GM21786 (cell line): Measurements from ENCODE around the gene CTAG1A.
"Not testable (repeated sequence)": the region's sequence is repeated elsewhere in the genome, so short reads cannot be mapped to it uniquely, and the experiment has no call there.

Experiments
- ATAC-seq: cut with Tn5 transposase; IDR thresholded peaks from one replicate; pipeline ENCODE4 v1.9.1; 2021; ENCODE audit not compliant: unreplicated experiment

CTAG1A gene

GRCh38 chrX:154584585-154585183 is at the start of gene CTAG1A:
CTAG1A (plus strand) TSS chrX:154585133; CDS start chrX:154585207, 74 bp downstream.
- not testable (repeated sequence) for ATAC-seq

GRCh38 chrX:154535892-154536291 is 49.0 kb upstream of the CTAG1A start:
- no peak for ATAC-seq

DNA sequence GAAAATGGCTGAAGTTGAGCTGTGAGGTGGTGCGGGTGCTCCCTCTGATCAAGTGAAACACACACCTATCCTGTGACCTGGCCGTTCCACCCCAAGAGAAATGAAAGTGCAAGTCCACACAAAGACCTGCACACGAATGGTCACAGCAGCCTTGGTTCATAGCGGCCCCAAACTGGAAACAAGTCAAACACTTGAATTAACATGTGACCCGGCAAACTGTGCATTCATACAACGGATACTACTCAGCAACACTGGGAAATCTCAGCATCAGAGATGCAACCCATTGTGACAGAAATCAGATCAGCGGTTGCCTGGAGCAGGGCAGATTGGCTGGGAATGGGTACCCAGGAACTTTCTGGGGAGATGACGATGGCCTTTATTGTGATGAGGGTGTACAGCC is 45.9 kb upstream of the CTAG1A start:
- no peak for ATAC-seq

GRCh38 chrX:154540365-154540764 is 44.6 kb upstream of the CTAG1A start:
- ATAC-seq, result not testable (repeated sequence)

GRCh38 chrX:154540897-154541535 is 43.9 kb upstream of the CTAG1A start:
- no peak for ATAC-seq

DNA sequence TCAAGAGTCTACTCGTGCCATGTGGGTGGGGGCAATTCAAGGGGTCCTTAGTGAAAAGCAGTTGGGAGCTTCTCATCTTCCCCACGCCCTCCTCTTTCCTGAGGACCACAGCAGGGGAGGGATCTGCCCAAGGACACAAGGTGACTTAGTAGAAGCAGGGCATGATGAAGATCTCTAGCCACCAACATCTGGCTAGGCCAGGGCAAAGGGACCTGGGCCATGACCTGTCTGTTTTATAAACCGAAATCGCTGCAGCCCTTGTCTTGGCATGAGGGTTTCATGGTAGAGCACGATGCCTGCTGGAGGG is 43.4 kb upstream of the CTAG1A start:
- ATAC-seq, result no peak

- no peak for ATAC-seq
Measured at GRCh38 chrX:154541896-154542722, 42.8 kb upstream of the CTAG1A start.

GRCh38 chrX:154542723-154543424 is 42.1 kb upstream of the CTAG1A start:
- ATAC-seq, result no peak

GRCh38 chrX:154545673-154546274 is 39.2 kb upstream of the CTAG1A start:
- no peak for ATAC-seq

GRCh38 chrX:154546354-154547244 is 38.3 kb upstream of the CTAG1A start, which contains the start of gene G6PD:
G6PD (minus strand) TSS chrX:154546846; CDS start chrX:154546155, 691 bp downstream.
- peak; percentile 33 for ATAC-seq

DNA sequence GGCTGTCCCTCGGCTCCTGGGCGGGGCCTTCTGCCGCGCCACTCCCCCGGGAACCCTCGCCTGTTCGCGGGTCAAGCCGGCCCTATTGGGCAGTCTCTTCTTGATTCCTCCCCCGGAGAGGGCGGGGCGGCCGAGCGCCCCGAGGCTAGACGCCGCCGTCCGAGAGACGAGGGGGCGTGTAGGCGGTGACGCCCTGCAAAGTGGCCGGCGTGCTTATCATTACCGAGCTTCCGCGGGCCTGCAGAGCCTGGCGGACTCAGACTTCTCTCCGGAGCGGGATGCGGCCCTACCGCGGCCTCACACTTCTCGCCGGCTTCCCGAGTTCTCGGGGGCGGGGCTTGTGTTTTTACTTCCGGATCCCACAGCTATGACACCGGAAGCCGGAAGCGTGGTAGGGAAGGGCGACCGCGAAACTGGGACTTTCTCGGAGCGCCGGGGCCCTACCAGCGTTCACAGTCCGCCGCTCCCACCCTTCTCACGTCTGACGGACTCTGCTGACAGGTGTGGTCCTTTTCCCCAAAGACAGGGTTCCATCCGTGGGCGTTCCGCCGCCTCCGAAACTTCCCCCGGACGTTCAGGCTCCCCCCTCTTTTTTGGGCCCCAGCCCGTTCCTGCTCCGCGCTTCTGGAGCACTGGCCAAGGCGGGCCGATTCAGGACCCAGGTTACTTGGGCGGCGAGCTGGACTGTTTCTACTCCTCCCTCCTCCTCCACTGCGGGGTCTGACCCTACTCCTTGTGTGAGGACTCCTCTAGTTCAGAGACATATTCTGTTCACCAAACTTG is 37.5 kb upstream of the CTAG1A start, which contains the start of gene IKBKG:
IKBKG (plus strand) TSS at position 376 of the 783 bp plus-strand sequence. CDS start 4,383 bp downstream, outside the sequence.
- peak; percentile 71 for ATAC-seq

GRCh38 chrX:154548028-154548316 is 37.0 kb upstream of the CTAG1A start:
- ATAC-seq, result no peak

DNA sequence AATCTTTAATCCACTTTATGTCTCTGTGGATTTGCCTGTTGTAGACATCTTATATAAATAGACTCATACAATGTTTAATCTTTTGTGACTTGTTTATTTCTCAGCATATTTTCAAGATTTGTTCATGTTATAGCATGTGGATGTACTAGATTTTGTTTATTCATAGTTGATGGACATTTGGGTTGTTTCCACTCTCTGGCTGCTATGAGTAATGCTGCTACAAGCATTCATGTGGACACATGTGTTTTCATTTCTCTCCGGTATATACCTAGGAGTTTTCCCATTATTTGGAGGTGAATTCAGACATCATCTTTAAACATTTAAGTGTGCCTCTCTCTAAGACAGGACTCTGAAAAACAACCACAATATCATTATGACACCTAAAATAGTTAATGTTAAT is 35.2 kb upstream of the CTAG1A start:
- no peak for ATAC-seq

DNA sequence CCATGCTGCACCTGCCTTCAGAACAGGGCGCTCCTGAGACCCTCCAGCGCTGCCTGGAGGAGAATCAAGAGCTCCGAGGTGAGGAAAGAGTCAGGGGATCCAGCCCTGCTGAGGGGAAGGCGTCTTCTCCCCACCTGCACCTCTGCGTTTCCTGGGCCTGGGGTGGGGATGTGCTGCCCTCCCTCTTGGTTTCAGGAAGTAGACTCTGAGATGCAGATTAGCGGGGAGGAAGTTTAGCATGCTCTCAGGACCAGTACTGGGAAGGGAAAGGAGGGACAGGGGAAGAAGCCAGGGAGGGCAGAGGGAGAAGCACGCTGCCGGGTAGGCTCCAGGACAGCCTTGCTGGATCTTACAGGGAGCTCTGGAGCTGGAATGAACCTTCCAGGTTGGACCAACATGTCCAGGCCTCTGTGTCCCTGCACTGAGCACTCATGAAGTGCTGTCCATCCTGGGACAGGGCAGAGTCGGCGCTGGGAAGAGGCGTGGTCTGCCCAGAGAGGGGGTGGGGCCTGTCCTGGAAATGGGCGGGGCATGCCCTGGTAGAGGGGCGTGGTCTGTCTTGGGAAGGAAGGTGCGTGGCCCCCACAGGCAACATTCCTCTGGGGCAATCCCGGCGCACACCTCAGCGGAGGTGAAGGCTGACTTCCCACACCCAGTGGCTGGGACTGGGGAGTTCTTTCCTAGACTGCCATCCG is 32.7 kb upstream of the CTAG1A start:
- ATAC-seq, result not testable (repeated sequence)

- ATAC-seq, result not testable (repeated sequence)
Measured at GRCh38 chrX:154558060-154558690, 26.8 kb upstream of the CTAG1A start.

GRCh38 chrX:154558896-154559295 is 26.0 kb upstream of the CTAG1A start:
- not testable (repeated sequence) for ATAC-seq

DNA sequence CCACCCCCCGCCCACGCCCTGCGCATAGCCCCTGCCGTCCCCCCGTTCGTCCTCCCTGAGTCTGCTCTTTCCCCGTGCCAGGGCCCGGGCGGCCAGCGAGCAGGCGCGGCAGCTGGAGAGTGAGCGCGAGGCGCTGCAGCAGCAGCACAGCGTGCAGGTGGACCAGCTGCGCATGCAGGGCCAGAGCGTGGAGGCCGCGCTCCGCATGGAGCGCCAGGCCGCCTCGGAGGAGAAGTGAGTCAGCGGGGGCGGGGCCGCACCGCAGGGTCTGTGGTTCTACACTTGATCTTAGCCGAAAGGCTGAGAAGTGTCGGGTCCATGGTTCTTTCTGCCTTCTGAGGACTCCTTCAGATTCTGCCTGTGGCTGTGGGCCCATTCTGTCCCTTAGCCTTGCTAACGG is 24.6 kb upstream of the CTAG1A start:
- ATAC-seq, result not testable (repeated sequence)

DNA sequence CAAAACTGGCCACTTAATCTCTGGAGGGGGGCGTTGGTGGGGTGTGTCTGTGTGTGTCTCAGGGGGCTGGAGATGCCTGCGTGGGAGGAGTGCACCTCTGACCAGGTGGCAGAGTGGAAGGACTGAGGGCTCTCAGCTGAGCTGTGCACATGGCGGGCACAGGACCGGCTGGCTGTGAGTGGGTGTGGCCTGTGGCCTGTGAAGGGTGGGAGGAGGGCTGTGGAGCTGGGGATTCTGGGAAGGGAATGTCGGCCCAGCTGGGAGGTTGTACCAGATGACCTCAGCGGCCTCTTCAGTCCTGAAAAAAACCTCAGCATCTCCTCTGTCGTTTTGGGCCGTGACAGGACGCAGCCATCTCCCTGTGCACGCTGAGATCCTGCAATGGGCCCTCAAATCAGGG is 22.6 kb upstream of the CTAG1A start:
- ATAC-seq, result not testable (repeated sequence)
